SHP77 treated with DMSO at 0.1 percent for 48 hours (cell line): ENCODE data around the gene SERPINB6.
"Not testable (repeated sequence)": the region's sequence is repeated elsewhere in the genome, so short reads cannot be mapped to it uniquely, and the experiment has no call there.

Experiments
- DNase-seq: peaks from one replicate; lab custom pipeline; 2025; lab: John Stamatoyannopoulos, UW

The SERPINB6 gene

DNA sequence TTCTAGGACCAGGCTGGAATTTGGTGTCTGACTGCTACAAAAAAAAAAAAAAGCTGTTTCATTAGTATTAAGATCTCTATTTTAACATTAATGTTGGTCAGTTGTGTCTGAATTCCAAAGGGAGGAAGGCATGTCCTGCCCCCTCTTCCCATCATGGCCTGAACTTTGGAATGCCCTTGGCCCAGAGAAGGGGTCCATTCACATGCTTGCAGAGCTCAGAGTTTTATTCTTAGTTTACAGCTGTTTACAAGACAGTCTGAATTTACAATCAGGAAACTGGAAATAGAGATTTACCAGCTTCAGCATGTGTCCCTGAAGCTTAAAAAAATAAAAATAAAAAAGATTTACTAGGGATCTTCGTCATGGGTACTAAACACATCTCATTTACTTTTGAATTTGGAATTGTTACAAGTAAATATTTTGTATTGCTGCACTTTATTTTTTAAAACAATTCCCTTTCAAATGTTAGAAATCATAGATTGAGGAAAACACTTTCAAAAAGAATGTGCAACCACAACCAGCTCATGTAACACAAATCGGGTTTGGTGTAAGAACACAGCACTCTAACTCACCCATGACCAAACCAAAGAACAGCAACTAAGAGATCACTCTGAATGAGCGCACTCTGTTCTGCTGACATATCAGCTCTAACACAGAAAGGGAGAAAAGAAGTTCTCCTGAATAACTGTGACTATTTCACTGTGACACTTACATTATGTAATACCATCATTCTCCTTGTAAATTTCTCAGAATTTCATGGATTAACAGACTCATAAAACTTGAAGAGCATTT, 6.6 kb upstream of the SERPINB6 start:
- no peak for DNase-seq

GRCh38 chr6:2977290-2977689, 5.9 kb upstream of the SERPINB6 start:
- DNase-seq = no peak

GRCh38 chr6:2976571-2977085, 5.3 kb upstream of the SERPINB6 start:
- no peak for DNase-seq

- DNase-seq = no peak
Measured at GRCh38 chr6:2976060-2976459, 4.7 kb upstream of the SERPINB6 start.

DNA sequence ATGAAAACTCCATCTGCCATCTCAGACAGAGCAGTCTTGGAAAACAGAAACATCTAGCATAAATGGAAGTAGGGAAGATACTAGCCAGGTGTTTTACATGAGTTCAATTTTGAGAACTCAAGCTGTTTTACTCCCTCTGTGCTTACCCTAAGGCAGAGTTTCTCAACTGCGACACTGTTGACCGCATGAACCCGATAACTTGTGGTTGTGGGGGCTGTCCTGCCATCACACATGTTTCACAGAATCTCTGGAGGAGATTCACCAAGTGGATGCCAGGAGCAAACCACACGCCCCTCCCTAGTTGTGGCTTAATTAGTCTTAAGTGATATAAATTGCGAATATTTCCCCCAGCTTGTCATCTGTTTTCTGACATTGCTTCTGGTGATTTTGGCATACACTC, 2.3 kb upstream of the SERPINB6 start:
- no peak for DNase-seq

DNA sequence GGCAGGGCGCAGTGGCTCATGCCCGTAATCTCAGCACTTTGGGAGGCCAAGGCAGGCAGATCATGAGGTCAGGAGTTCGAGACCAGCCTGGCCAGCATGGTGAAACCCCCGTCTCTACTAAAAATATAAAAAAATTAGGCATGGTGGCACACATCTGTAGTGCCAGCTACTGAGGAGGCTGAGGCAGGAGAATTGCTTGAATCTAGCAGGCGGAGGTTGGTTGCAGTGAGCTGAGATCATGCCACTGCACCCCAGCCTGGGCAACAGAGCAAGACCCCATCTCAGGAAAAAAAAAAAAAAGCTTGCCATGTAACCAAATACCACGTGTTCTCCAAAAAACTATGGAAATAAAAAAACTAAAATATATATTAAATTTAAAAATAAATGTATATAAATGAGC, 1.8 kb upstream of the SERPINB6 start:
- DNase-seq = not testable (repeated sequence)

- DNase-seq = not testable (repeated sequence)
Measured at GRCh38 chr6:2972685-2973084, 1.3 kb upstream of the SERPINB6 start.

GRCh38 chr6:2972219-2972487, 786 bp upstream of the SERPINB6 start:
- not testable (repeated sequence) for DNase-seq

DNA sequence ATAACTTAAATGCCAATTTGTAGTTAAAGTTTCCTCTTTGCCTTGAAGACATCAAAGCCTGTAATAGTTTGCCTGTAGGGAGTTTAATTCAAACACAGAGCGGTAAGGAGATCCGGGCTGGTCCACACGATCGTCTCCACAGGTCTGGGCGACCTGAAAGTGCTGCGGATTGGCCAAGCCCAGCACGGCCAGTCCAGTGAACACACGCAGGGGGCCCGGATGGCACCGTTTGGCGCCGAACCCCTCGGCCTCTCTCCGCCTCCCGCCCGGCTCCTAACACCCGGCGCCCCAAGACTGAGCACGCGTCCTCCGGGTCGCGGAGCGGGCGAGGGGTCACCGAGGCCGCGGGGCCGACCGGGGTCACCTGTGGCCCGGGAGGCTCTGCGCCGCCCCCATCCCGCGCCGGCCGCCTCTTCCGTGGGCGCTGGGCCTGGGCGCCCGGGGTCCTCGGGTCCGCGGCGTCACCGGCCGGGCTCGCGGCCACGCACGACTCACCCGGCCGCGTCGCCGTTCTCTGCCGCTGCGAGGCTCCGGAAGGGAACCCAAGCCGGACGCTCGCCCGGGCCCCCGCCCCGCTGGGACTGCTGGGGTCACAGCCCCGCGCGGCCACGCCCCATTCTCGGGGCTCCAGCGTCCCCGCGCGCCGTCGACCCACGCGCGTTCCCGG, 481 bp downstream of the SERPINB6 start:
- DNase-seq = no peak

DNA sequence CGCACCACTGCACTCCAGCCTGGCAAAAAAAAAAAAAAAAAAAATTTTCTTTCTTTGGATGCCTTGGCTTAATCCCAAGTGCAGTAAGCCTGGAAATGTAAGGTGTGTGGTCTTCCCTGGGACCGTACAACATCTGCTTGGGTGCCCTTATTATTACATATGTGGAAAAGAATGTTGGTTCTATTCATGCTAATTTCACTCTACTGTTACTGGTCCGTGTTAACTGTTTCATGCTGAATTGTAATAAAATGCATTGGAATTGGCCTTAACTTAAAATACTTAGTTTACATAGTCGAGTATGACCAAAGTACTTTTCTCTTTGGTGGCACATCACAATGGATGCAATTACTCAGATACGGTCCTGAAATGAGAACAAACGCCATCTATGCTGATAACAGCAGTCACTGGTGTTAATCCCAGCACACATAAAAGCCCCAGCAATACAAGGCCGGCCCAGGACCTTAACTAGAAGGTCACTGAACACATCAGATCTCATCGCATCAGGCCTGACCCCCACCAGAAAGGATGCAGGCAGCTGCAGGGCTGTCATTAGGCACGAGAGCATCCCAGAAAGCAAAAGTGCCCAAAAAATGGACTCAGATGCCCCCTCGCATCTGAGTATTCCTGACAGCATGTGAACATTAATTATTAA, 1.2 kb downstream of the SERPINB6 start:
- DNase-seq = no peak

- DNase-seq = no peak
Measured at GRCh38 chr6:2969549-2969948, 1.8 kb downstream of the SERPINB6 start.

DNA sequence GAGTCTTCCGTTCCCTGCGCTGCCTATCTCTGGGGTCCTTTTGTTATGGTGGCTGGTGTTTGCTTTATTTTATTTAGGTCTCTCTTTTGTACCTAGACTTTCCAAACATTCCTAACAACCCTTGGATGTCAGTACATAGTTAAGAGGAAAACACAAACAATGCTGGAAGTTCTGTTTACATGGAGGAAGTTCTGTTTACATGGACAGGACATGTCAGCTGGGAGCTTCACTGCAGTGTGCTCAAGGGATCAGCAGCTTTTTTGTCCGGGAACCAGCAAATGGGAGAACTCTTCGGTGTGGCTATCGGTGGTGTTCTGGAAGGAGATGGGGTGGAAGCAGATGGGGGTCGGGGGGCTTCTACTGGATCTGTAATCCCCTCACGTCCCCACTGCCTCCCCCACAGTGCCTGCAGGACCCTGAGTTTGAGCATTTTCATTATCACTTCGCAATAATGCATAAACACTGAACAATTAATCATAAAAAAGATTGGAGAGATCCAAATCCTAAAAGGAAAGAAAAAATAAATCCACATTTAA, 2.7 kb downstream of the SERPINB6 start:
- DNase-seq = no peak

DNA sequence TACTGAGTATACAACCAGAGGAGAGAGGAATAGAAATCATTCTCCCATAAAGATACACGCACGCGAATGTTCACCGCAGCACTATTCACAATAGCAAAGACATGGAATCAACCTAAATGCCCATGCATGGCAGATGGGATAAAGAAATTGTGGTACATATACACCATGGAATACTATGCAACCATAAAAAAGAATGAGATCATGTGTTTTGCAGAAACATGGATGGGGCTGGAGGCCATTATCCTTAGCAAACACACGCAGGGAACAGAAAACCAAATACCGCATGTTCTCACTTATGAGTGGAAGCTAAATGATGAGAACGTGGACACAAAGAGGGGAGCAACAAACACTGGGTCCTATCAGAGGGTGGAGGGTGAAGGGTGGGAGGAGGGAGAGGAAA, 3.4 kb downstream of the SERPINB6 start:
- no peak for DNase-seq

- no peak for DNase-seq
Measured at GRCh38 chr6:2966347-2966746, 5.0 kb downstream of the SERPINB6 start.

GRCh38 chr6:2964793-2965505, 6.4 kb downstream of the SERPINB6 start:
- DNase-seq = no peak

DNA sequence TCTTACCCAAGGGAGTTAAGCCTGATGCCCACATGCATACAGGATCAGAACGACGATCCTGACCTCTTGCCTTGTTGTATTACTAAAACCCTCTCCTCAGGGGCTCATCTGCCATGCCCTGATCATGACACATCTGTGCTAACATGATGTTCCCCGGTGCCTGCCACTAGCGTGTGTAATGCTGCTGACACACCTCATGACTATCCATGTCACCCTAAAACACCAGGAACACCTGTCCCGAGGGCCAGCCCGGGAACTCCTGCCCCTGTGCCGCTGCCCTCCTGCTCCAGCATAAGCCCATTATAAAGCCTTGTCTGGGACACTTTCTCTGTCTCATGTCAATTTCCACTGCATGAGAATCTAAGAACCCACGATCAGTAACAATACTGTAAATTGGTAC, 7.6 kb downstream of the SERPINB6 start:
- no peak for DNase-seq

- no peak for DNase-seq
Measured at GRCh38 chr6:2962636-2963035, 8.7 kb downstream of the SERPINB6 start.

GRCh38 chr6:2962004-2962403, 9.4 kb downstream of the SERPINB6 start:
- no peak for DNase-seq

DNA sequence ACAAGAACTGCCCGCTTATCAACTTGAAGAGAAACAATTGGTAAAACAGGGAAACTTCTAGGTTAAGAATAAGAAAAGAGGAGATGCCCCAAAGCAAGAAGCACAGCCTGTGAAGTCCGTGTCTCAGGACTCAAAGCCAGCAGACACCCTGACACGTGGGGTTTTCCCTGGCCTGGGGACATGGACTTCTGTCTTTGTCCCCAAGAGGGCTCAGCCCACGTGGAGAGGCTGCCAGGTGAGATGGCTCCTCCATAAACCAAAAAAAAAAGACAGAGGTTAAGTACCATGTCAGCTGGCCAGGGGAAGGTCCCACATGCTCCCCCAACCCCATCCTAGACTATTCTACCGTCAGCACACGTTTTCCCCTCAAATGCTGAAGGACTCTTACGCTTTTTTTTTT, 9.9 kb downstream of the SERPINB6 start:
- DNase-seq = no peak

DNA sequence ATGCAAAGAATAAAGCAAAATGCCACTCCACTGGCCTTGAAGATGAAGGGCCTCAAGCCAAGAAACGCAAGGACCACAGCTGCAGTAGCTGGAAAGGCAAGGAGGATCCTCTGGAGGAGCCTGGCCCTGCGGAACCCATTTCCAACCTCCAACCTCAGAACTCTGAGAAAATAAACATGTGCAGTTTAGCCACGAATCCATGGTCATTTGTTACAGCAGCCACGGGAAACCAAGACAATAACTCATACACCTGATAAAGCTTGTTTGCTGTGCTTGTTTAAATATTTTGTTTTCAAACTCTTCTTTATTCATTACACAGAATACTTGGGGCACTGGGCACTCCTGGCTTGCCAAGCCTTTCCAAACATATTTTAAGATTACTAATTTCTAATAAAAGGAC, 10.4 kb downstream of the SERPINB6 start:
- DNase-seq = no peak

GRCh38 chr6:2959909-2960719, 11.3 kb downstream of the SERPINB6 start:
- DNase-seq = no peak
